Nephron progenitor cell (in vitro differentiated cells): ENCODE data around the gene C9orf43.

Source experiments
- DNase-seq: peaks from one replicate; pipeline ENCODE4 v3.0.0; 2021
- H3K27ac Mint-ChIP-seq: 2 replicates; pipeline ENCODE4 v1.8.0; 2021; ENCODE audit warnings: mild to moderate bottlenecking, moderate library complexity, mixed read lengths
- H3K27me3 Mint-ChIP-seq: 2 replicates; pipeline ENCODE4 v1.8.0; 2021; ENCODE audit warnings: mild to moderate bottlenecking, low read depth, mixed read lengths; ENCODE audit not compliant: poor library complexity
- H3K36me3 Mint-ChIP-seq: 2 replicates; pipeline ENCODE4 v1.8.0; 2021; ENCODE audit warnings: low read depth, mixed read lengths
- H3K4me1 Mint-ChIP-seq: 2 replicates; pipeline ENCODE4 v1.8.0; 2021; ENCODE audit warnings: mixed read lengths
- H3K4me3 Mint-ChIP-seq: 2 replicates; pipeline ENCODE4 v1.8.0; 2021; ENCODE audit warnings: mild to moderate bottlenecking, moderate library complexity, mixed read lengths
- H3K9me3 Mint-ChIP-seq: 2 replicates; pipeline ENCODE4 v1.8.0; 2021; ENCODE audit warnings: mild to moderate bottlenecking, moderate library complexity, mixed read lengths
- CTCF ChIP-seq: fragments of 200-600 bp; sonication (generic); IDR thresholded peaks from 2 replicates; pipeline ENCODE4 v1.5.0; 2021; ENCODE audit warnings: antibody characterized with exemption

Gene C9orf43

GRCh38 chr9:113474360-113475028 is 63.9 kb downstream of the C9orf43 start:
- H3K36me3 Mint-ChIP-seq, result peaks cover 10% of the 10 kb centered on the region
- peaks cover 30% of the 10 kb centered on the region for H3K27me3 Mint-ChIP-seq
- H3K9me3 Mint-ChIP-seq, result peaks cover 10% of the 10 kb centered on the region
- TF ChIP-seq CTCF, result no peak
- no peak overlapping the region for H3K4me3 Mint-ChIP-seq
- peaks cover 3% of the 10 kb centered on the region for H3K4me1 Mint-ChIP-seq
- DNase-seq, result no peak
- no peak overlapping the region for H3K27ac Mint-ChIP-seq

GRCh38 chr9:113475031-113475430 is 64.5 kb downstream of the C9orf43 start:
- peaks cover 30% of the 10 kb centered on the region for H3K27me3 Mint-ChIP-seq
- H3K9me3 Mint-ChIP-seq, result peaks cover 10% of the 10 kb centered on the region
- no peak for TF ChIP-seq CTCF
- peaks cover 3% of the 10 kb centered on the region for H3K4me1 Mint-ChIP-seq
- no peak for DNase-seq
- no peak overlapping the region for H3K27ac Mint-ChIP-seq
- no peak overlapping the region for H3K4me3 Mint-ChIP-seq
- peaks cover 10% of the 10 kb centered on the region for H3K36me3 Mint-ChIP-seq

- H3K36me3 Mint-ChIP-seq, result peaks cover 10% of the 10 kb centered on the region
Measured at GRCh38 chr9:113475992-113476391, 65.4 kb downstream of the C9orf43 start.

GRCh38 chr9:113476511-113476916 is 66.0 kb downstream of the C9orf43 start:
- Mint-ChIP-seq H3K4me3 (no peak overlapping the region), H3K36me3 (peaks cover 10% of the 10 kb centered on the region), H3K9me3 (peaks cover 10% of the 10 kb centered on the region), H3K27ac (no peak overlapping the region), H3K4me1 (no peaks in the 10 kb centered on the region), H3K27me3 (peaks cover 28% of the 10 kb centered on the region)
- TF ChIP-seq CTCF, result no peak
- DNase-seq, result no peak

More at GRCh38 chr9:113475992-113476391, 65.4 kb downstream of the C9orf43 start:
- no peak for DNase-seq
- H3K4me3 Mint-ChIP-seq, result no peak overlapping the region
- peaks cover 26% of the 10 kb centered on the region for H3K27me3 Mint-ChIP-seq
- peaks cover 10% of the 10 kb centered on the region for H3K9me3 Mint-ChIP-seq
- TF ChIP-seq CTCF, result no peak
- H3K4me1 Mint-ChIP-seq, result peaks cover 3% of the 10 kb centered on the region
- H3K27ac Mint-ChIP-seq, result peak overlapping the region; percentile 52

- no peaks in the 10 kb centered on the region for H3K4me1 Mint-ChIP-seq
- no peak for TF ChIP-seq CTCF
- peaks cover 28% of the 10 kb centered on the region for H3K27me3 Mint-ChIP-seq
- no peak for DNase-seq
- no peak overlapping the region for H3K4me3 Mint-ChIP-seq
- H3K9me3 Mint-ChIP-seq, result peaks cover 6% of the 10 kb centered on the region
- peak overlapping the region; percentile 45 for H3K27ac Mint-ChIP-seq
- H3K36me3 Mint-ChIP-seq, result peaks cover 6% of the 10 kb centered on the region
Measured at GRCh38 chr9:113477058-113477457, 66.5 kb downstream of the C9orf43 start.

- Mint-ChIP-seq H3K27me3 (peaks cover 28% of the 10 kb centered on the region), H3K36me3 (no peaks in the 10 kb centered on the region), H3K4me3 (no peak overlapping the region), H3K27ac (no peak overlapping the region), H3K9me3 (no peaks in the 10 kb centered on the region), H3K4me1 (no peaks in the 10 kb centered on the region)
- TF ChIP-seq CTCF, result no peak
- DNase-seq, result no peak
Measured at GRCh38 chr9:113477661-113478060, 67.1 kb downstream of the C9orf43 start.
